Tibial nerve (tissue), 4 donors: ENCODE measurements around the gene PDLIM5.

Source experiments
- EP300 ChIP-seq, 2 donors: sonication (generic); formaldehyde crosslinking; IDR thresholded peaks; one replicate each; pipeline ENCODE4 v1.6.1; 2017; ENCODE audit warnings: antibody characterized with exemption in 2 of 2, mild to moderate bottlenecking in 1 of 2
- TF ChIP-seq, protein P1 (sequence below), 5 experiments: fragments of 200-600 bp in 3 of 5; fragments of 450-650 bp in 2 of 5; sonication (generic) in 3 of 5; IDR thresholded peaks; one replicate each; pipeline ENCODE4 v1.5.1; 2016 to 2019; ENCODE audit warnings: antibody characterized with exemption in 5 of 5, mild to moderate bottlenecking in 3 of 5, moderate library complexity in 2 of 5

DNA sequence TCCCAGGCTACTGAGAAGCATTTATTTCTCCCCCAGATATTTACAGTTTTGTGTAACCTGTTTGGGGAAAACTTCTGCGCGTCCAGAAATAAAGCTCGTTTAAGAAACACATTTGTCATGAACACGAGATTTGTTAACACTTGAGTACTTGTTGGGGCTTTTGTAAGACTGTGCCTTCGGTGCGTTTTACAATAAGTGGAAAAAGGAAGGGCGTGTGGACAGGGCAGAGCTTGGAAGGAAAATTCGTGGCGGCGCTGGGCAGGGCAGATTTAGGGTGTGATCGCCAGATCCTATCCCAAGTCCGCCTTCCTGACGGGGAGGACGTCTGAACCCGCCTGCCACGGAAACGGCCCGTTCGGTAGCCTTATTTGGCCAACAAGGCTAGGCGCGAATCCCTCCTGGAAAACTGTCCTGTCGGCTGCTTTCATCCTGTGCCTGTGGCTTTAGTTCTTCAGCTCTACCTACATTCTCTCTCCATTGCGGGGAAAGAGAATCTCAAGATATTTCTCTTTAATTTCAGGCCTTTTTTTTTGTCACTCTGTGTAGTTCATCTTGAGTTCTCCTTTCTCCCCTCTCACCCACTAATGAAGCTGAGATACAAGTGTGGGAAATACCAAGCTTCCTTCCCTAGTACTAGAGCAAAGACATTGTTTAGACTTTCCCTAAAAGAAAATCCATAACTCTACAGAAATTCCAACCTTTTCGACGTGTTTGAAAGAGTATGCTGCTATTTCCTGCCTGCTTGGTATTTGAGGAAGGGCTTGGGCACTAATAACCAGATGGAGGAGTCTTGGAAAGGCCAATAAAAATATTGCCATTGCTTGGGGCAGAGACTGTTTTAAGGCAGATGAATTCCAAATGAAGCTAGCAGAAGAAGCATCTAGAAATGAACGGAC lies 982 bp downstream of the PDLIM5 start:
- TF ChIP-seq EP300 (IDR thresholded peaks at IDR 0.05), result peak in 1 of 2 donors; percentile 83
- TF ChIP-seq, protein P1, sequence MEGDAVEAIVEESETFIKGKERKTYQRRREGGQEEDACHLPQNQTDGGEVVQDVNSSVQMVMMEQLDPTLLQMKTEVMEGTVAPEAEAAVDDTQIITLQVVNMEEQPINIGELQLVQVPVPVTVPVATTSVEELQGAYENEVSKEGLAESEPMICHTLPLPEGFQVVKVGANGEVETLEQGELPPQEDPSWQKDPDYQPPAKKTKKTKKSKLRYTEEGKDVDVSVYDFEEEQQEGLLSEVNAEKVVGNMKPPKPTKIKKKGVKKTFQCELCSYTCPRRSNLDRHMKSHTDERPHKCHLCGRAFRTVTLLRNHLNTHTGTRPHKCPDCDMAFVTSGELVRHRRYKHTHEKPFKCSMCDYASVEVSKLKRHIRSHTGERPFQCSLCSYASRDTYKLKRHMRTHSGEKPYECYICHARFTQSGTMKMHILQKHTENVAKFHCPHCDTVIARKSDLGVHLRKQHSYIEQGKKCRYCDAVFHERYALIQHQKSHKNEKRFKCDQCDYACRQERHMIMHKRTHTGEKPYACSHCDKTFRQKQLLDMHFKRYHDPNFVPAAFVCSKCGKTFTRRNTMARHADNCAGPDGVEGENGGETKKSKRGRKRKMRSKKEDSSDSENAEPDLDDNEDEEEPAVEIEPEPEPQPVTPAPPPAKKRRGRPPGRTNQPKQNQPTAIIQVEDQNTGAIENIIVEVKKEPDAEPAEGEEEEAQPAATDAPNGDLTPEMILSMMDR (IDR thresholded peaks at IDR 0.05), result no peak
